ENCODE results near the gene OTULIN. TPM values are rescaled to one million over a fixed set of nuclear protein-coding genes. Genes with fewer than 3 reads are reported as not detected.

The OTULIN gene
- total and polyA plus RNA-seq, 11 donors = 7.6 to 42.0 (median 27.1) TPM

DNA sequence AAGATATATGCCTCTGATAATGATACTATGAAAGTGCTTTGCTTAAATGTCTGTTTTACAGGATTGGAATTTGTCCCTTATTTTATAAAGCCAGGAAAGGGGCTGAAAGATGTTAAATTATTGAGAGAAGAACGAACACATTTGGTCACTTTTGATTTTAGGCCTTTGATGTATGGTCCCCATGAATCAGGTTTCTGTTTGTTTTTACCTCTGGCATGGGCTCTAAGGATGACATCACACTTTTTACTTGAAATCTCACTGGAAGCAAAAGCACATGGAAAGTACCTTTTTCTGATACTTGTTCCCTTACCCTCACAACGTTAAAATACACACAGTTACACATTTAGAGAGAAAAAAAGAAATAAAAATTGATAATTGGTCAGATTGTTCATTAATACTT, 6.9 kb downstream of the OTULIN start:
- Histone ChIP-seq H3K27ac (peak overlapping the region in 4 of 12 donors; percentile 1 to 72 (median 46)), H3K9me3 (no peaks in the 10 kb centered on the region), H3K36me3 (peaks cover 0 to 12% (median 0%) of the 10 kb centered on the region in 9 donors), H3K4me1 (peaks cover 3 to 91% (median 71%) of the 10 kb centered on the region in 12 donors), H3K4me3 (no peak overlapping the region), H3K27me3 (no peaks in the 10 kb centered on the region)
- TF ChIP-seq, protein P1, sequence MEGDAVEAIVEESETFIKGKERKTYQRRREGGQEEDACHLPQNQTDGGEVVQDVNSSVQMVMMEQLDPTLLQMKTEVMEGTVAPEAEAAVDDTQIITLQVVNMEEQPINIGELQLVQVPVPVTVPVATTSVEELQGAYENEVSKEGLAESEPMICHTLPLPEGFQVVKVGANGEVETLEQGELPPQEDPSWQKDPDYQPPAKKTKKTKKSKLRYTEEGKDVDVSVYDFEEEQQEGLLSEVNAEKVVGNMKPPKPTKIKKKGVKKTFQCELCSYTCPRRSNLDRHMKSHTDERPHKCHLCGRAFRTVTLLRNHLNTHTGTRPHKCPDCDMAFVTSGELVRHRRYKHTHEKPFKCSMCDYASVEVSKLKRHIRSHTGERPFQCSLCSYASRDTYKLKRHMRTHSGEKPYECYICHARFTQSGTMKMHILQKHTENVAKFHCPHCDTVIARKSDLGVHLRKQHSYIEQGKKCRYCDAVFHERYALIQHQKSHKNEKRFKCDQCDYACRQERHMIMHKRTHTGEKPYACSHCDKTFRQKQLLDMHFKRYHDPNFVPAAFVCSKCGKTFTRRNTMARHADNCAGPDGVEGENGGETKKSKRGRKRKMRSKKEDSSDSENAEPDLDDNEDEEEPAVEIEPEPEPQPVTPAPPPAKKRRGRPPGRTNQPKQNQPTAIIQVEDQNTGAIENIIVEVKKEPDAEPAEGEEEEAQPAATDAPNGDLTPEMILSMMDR (IDR thresholded peaks at IDR 0.05) = no peak
- TF ChIP-seq POLR2A (IDR thresholded peaks at IDR 0.05) = no peak
- 60 to 75% (median 71%) methylated on average over 2 of the region's 2 CpGs for WGBS, 4 donors
- no peak for ATAC-seq
- intact Hi-C loops (cut with DNase I) = no loop called here
- no peak for DNase-seq

DNA sequence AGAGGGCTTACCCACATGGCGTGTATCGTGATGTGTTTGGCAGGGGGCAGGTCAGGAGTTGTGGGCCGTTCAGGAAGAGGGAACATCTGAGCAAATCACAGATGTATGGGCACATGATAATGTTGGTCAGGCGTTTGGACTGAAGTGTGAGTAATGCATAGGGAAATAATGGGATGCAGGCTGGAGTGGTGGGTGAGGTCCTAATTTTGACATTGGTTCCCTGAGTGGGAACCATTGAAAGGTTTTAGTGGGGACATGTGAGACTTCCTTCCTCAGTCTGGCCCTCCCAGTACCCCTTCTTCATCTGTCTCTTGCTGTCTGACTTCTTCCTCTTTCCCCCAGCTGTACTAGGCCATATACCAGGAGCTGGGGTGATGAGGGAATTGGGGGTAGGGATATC, 7.6 kb downstream of the OTULIN start:
- H3K36me3 ChIP-seq = peaks cover 0 to 12% (median 0%) of the 10 kb centered on the region in 9 donors
- WGBS, 4 donors = 59 to 74% (median 70%) methylated on average over 4 of the region's 4 CpGs
- peak overlapping the region in 4 of 12 donors; percentile 20 to 72 (median 46) for H3K27ac ChIP-seq

DNA sequence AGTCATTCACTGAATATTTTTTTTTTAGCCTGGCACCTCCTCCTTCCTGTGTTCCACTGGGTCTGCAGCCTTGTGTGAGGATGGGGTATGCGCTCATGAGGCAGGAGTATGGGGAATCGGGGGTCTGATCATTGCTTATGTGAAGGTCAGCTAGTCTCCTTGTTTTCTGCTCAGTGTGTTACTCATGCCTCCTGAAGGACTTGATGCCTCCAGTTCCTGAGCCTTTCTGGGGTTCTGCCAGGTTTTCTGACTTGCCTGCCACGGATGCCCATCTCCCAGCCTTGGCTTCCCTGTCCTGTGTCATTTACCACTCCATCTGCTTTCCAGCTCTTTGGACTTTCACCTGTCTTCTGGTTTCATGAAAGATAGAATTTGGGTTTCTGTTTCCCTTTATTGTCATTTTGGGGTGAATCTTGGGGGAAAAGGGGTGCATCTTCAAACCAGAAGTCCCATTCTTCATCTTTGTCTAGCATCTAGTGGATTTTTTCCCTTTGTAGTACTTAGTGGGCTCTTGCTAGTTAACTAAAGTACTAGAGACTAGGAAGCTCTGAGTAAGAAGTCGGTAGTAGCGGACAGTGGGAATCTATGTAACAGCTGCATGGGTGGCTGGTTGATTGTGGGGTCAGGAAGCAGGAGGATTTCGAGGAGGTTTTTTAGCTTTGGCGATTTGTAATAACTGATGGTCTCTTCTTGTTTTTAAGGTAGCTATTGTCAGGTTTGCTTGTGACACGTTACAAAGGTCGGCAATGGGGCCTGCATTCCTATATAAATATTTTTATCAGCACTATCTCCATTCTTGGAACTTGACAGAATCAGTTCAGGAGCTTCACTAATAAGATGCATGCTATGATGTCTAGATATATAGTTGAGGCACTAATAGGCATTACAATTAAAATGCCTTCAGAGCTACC, 8.2 kb downstream of the OTULIN start:
- intact Hi-C loops (cut with DNase I) = no loop called here
- WGBS, 4 donors = 74 to 77% (median 76%) methylated on average over 9 of the region's 9 CpGs
- Histone ChIP-seq H3K9me3 (no peaks in the 10 kb centered on the region), H3K27ac (peak overlapping the region in 6 of 12 donors; percentile 6 to 72 (median 34)), H3K4me3 (no peak overlapping the region), H3K4me1 (peaks cover 4 to 85% (median 64%) of the 10 kb centered on the region in 12 donors), H3K36me3 (peaks cover 0 to 12% (median 0%) of the 10 kb centered on the region in 9 donors), H3K27me3 (no peaks in the 10 kb centered on the region)
- DNase-seq (peak in 1 of 5 donors; percentile 45), ATAC-seq (peak; percentile 2 to 28 (median 14))
- no peak for TF ChIP-seq POLR2A (IDR thresholded peaks at IDR 0.05)
- TF ChIP-seq, protein P1 (IDR thresholded peaks at IDR 0.05) = no peak

More for the DNA sequence above, 7.6 kb downstream of the OTULIN start:
- TF ChIP-seq, protein P1 (IDR thresholded peaks at IDR 0.05) = no peak
- TF ChIP-seq POLR2A (IDR thresholded peaks at IDR 0.05) = no peak
- DNase-seq (no peak), ATAC-seq (peak in 3 of 4 donors; percentile 9 to 26 (median 15))
- Histone ChIP-seq H3K27me3 (no peaks in the 10 kb centered on the region), H3K9me3 (no peaks in the 10 kb centered on the region), H3K4me3 (no peak overlapping the region), H3K4me1 (peaks cover 4 to 87% (median 68%) of the 10 kb centered on the region in 12 donors)
- intact Hi-C loops (cut with DNase I) = no loop called here

DNA sequence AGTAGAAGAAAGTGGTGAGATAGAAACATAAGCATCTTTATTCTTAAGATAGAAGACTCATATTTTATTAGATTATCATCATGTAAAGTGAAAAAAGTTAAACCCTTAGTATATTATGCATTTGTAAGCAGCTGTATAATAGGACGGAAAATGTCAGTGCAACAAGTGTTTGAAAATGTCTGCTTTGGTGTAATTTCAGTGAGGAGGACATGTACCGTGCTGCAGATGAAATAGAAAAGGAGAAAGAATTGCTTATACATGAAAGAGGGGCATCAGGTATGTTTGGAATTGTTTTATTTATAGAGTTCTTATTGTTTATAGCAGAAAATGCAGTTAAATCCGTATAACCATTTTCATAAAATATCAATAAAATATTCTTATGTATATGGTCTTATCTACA, 8.9 kb downstream of the OTULIN start:
- TF ChIP-seq, protein P1 (IDR thresholded peaks at IDR 0.05) = no peak
- no peak for TF ChIP-seq POLR2A (IDR thresholded peaks at IDR 0.05)
- H3K4me3 ChIP-seq = no peak overlapping the region
- H3K4me1 ChIP-seq = peaks cover 4 to 85% (median 63%) of the 10 kb centered on the region in 12 donors
- DNase-seq (no peak), ATAC-seq (no peak)
- peak overlapping the region in 2 of 12 donors; percentile 6 to 43 for H3K27ac ChIP-seq
- peaks cover 0 to 10% (median 0%) of the 10 kb centered on the region in 9 donors for H3K36me3 ChIP-seq
- WGBS, 4 donors = 71 to 92% (median 90%) methylated on average over 3 of the region's 3 CpGs
- H3K9me3 ChIP-seq = no peaks in the 10 kb centered on the region
- intact Hi-C loops (cut with DNase I) = no loop called here
- no peaks in the 10 kb centered on the region for H3K27me3 ChIP-seq
